Brain microvascular endothelial cell (primary cell): ENCODE measurements around the gene MRPS27.
A peak's percentile ranks its signal among the peaks of the same experiment; 100 is the strongest.

Experiments
- DNase-seq: peaks from one replicate; pipeline ENCODE4 v3.0.0-alpha.2; 2020
- H3K27ac ChIP-seq: fragments of 250-450 bp; sonication (Bioruptor Pico); 2 replicates; pipeline ENCODE4 v1.5.1; 2020; ENCODE audit warnings: mild to moderate bottlenecking, moderate library complexity
- H3K27me3 ChIP-seq: fragments of 250-450 bp; sonication (Bioruptor Pico); replicated peaks from 2 replicates; pipeline ENCODE4 v1.5.1; 2020; ENCODE audit warnings: mild to moderate bottlenecking
- H3K36me3 ChIP-seq: fragments of 250-450 bp; sonication (Bioruptor Pico); replicated peaks from 2 replicates; pipeline ENCODE4 v1.5.1; 2020; ENCODE audit warnings: mild to moderate bottlenecking
- H3K4me3 ChIP-seq: 2 replicates; pipeline ENCODE4 v1.5.1; 2011; ENCODE audit warnings: low read depth, mild to moderate bottlenecking, control low read depth, low read length, moderate library complexity
- CTCF ChIP-seq: IDR thresholded peaks from 2 replicates; pipeline ENCODE4 v1.5.1; 2011; ENCODE audit warnings: low read depth, mild to moderate bottlenecking, moderate library complexity, low read length, control low read depth, inconsistent platforms; ENCODE audit errors: missing control alignments
- in situ Hi-C: cut with HindIII; loops from 2 replicates; pipeline ENCODE4 v1.10.0; 2017; ENCODE audit warnings: low sequenced_read_pairs, low pct_ligation_motif_present

The MRPS27 gene

GRCh38 chr5:72293495-72294055 is 26.5 kb downstream of the MRPS27 start:
- H3K36me3 ChIP-seq: no peaks in the 10 kb centered on the region
- H3K27me3 ChIP-seq: no peaks in the 10 kb centered on the region
- no peak overlapping the region for H3K27ac ChIP-seq
- DNase-seq: no peak
- no peak for TF ChIP-seq CTCF
- in situ Hi-C loops: no loop called here
- H3K4me3 ChIP-seq: no peak overlapping the region

GRCh38 chr5:72292411-72292810 is 27.6 kb downstream of the MRPS27 start:
- H3K27ac ChIP-seq: no peak overlapping the region

GRCh38 chr5:72291601-72292000 is 28.4 kb downstream of the MRPS27 start:
- TF ChIP-seq CTCF: no peak
- H3K27me3 ChIP-seq: no peaks in the 10 kb centered on the region
- H3K4me3 ChIP-seq: no peak overlapping the region
- no peak overlapping the region for H3K27ac ChIP-seq
- DNase-seq: no peak
- in situ Hi-C loops: no loop called here
- H3K36me3 ChIP-seq: no peaks in the 10 kb centered on the region

More at GRCh38 chr5:72292411-72292810, 27.6 kb downstream of the MRPS27 start:
- H3K36me3 ChIP-seq: no peaks in the 10 kb centered on the region
- in situ Hi-C loops: no loop called here
- H3K4me3 ChIP-seq: no peak overlapping the region
- DNase-seq: no peak
- no peaks in the 10 kb centered on the region for H3K27me3 ChIP-seq
- TF ChIP-seq CTCF: no peak

DNA sequence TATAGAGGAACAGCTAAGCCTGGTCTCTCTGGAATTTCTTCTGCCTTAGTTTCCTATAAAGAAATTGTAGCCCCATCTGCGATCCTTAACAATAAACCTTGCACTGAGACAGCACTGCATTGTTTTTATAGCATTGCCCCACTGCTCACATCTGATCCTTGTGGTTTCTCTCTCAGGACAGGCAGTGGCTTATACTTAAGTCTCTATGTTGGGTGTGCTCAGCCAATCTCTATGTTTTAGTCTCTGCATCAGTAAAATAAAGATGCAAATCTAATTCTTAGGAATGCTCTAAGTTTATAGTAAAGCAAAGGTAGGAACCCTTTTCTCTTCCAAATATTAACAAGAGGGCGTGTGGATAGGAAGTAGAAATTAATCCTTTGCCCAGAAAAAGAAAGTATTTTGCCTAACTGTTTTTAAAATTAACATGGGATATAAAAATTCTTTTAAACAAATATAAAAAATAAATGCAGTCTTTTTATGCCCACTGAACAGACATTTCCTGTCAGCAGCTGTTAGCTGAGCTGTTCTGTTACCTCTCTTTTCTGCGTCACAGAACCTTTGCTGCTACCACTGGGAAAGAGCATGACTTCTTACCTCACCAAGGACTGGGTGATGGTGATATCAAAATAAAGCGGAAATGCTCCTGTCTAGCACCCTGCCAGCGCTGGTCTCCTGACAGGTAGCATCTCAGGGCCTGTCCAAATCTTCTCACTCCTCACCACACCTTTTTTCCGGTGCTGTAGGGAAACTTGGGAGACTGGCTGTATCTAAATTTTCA is 29.5 kb downstream of the MRPS27 start:
- Histone ChIP-seq H3K36me3 (no peaks in the 10 kb centered on the region), H3K4me3 (no peak overlapping the region), H3K27me3 (no peaks in the 10 kb centered on the region), H3K27ac (no peak overlapping the region)
- in situ Hi-C loops: no loop called here
- DNase-seq: peak; percentile 24
- no peak for TF ChIP-seq CTCF

GRCh38 chr5:72288924-72289323 is 31.1 kb downstream of the MRPS27 start:
- Histone ChIP-seq H3K4me3 (no peak overlapping the region), H3K36me3 (no peaks in the 10 kb centered on the region), H3K27ac (no peak overlapping the region), H3K27me3 (no peaks in the 10 kb centered on the region)
- TF ChIP-seq CTCF: no peak
- no peak for DNase-seq
- in situ Hi-C loops: no loop called here

DNA sequence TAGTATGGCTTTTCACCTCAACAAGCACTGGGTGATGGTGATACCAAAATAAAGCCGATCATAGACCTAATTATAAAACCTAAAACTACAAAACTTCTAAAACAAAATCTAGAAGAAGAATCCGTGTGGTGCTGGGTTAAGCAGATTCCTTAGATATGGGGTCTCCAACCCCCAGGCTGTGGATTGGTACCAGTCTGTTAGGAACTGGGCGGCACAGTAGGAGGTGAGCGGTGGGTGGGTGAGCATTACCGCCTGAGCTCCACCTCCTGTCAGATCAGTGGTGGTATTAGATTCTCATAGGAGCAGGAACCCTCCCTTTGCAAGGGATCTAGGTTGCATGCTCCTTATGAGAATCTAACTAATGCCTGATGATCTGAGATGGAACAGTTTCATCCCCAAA is 33.2 kb downstream of the MRPS27 start:
- H3K27ac ChIP-seq: no peak overlapping the region
- no peaks in the 10 kb centered on the region for H3K27me3 ChIP-seq
- no peak for DNase-seq
- in situ Hi-C loops: no loop called here
- TF ChIP-seq CTCF: no peak
- H3K36me3 ChIP-seq: no peaks in the 10 kb centered on the region
- H3K4me3 ChIP-seq: no peak overlapping the region
